Gastrocnemius medialis (tissue), 4 donors: Measurements from ENCODE around the gene PHACTR1. TPM values are rescaled to one million over a fixed set of nuclear protein-coding genes. Genes with fewer than 3 reads are reported as not detected.

Experiments
- ATAC-seq, 2 donors: fragments of 150-250 bp; one replicate each; pipeline ENCODE4 v1.9.1; 2016
- DNase-seq, 2 donors: peaks; one replicate each; pipeline ENCODE4 v3.0.0-alpha.2; 2019
- H3K27ac ChIP-seq, 4 donors: fragments of 200-600 bp; sonication (generic); 1 replicate in 1 of 4; 2 replicates in 3 of 4; pipeline ENCODE4 v1.5.1; 2016 to 2018; ENCODE audit warnings: mild to moderate bottlenecking in 2 of 4, moderate library complexity in 1 of 4
- H3K27me3 ChIP-seq, 3 donors: fragments of 200-600 bp; sonication (generic) in 2 of 3; 1 replicate in 1 of 3; 2 replicates in 2 of 3; pipeline versions ENCODE4 v1.5.1 to v1.6.0; 2016 to 2019; ENCODE audit warnings: mild to moderate bottlenecking in 1 of 3, moderate library complexity in 1 of 3
- H3K36me3 ChIP-seq, 2 donors: fragments of 200-600 bp; sonication (generic) in 1 of 2; one replicate each; pipeline ENCODE4 v1.5.1; 2017 to 2018
- H3K4me1 ChIP-seq, 2 donors: fragments of 200-600 bp; sonication (generic) in 1 of 2; one replicate each; pipeline ENCODE4 v1.5.1; 2016 to 2017; ENCODE audit warnings: mild to moderate bottlenecking in 2 of 2
- H3K4me3 ChIP-seq, 4 donors: fragments of 200-600 bp; sonication (generic) in 3 of 4; 1 replicate in 1 of 4; 2 replicates in 3 of 4; pipeline ENCODE4 v1.5.1; 2016 to 2019; ENCODE audit warnings: mild to moderate bottlenecking in 2 of 4
- H3K9me3 ChIP-seq, 3 donors: fragments of 200-600 bp; sonication (generic) in 2 of 3; 1 replicate in 1 of 3; 2 replicates in 2 of 3; pipeline ENCODE4 v1.5.1; 2016 to 2019
- CTCF ChIP-seq, 5 experiments: fragments of 450-650 bp in 3 of 5; fragments of 200-600 bp in 2 of 5; sonication (generic) in 2 of 5; IDR thresholded peaks in 4 of 5; conservative IDR thresholded peaks in 1 of 5; 1 replicate in 4 of 5; 2 replicates in 1 of 5; pipeline ENCODE4 v1.5.1; 2016 to 2019; ENCODE audit warnings: antibody characterized with exemption in 5 of 5, mild to moderate bottlenecking in 3 of 5, moderate library complexity in 3 of 5
- POLR2A ChIP-seq, 2 donors: fragments of 450-650 bp; IDR thresholded peaks; one replicate each; pipeline ENCODE4 v1.6.1; 2017; ENCODE audit warnings: antibody characterized with exemption in 2 of 2, mild to moderate bottlenecking in 2 of 2, moderate library complexity in 2 of 2
- in situ Hi-C, 4 donors: fragments of 200-750 bp; cut with MboI; loops; one replicate each; pipeline versions ENCODE4 v1.15.0 to v1.8.0; 2017; ENCODE audit warnings: low sequenced_read_pairs in 4 of 4
- intact Hi-C: fragments of 100-400 bp; cut with DNase I; formaldehyde crosslinking; loops from one replicate; pipeline ENCODE4 v1.15.1; 2023; ENCODE audit warnings: low total_unique reads
- total RNA-seq, 4 donors: library from RNA; depleted of rRNA; stranded (reverse); fragments of >200 nt; gene quantifications; one replicate each; pipeline versions ENCODE4 v1.1.0 to v1.2.3, GENCODE V29; 2016

PHACTR1 gene
- total RNA-seq, 4 donors from 2014 or later = 0.07 to 0.82 (median 0.21) TPM

GRCh38 chr6:13292774-13293173 lies 576.2 kb downstream of the PHACTR1 start:
- DNase-seq = no peak
- Histone ChIP-seq H3K27ac (no peak overlapping the region), H3K27me3 (no peaks in the 10 kb centered on the region), H3K36me3 (peaks cover 0 to 29% of the 10 kb centered on the region in 2 donors), H3K4me3 (no peak overlapping the region), H3K4me1 (no peaks in the 10 kb centered on the region), H3K9me3 (peaks cover 0 to under 1% (median 0%) of the 10 kb centered on the region in 3 donors)
- ATAC-seq = no peak
- TF ChIP-seq CTCF (IDR thresholded peaks at IDR 0.05 in 4 of 5, conservative IDR thresholded peaks at IDR 0.05 in 1 of 5) (no peak), POLR2A (IDR thresholded peaks at IDR 0.05) (no peak)
- intact Hi-C loops (no loop called here), in situ Hi-C loops (no loop called here)

- H3K4me1 ChIP-seq = no peaks in the 10 kb centered on the region
- in situ Hi-C loops = no loop called here
- no peaks in the 10 kb centered on the region for H3K27me3 ChIP-seq
- H3K4me3 ChIP-seq = no peak overlapping the region
- no peak overlapping the region for H3K27ac ChIP-seq
- peaks cover 0 to 29% of the 10 kb centered on the region in 2 donors for H3K36me3 ChIP-seq
- ATAC-seq (no peak), DNase-seq (no peak)
- no peak for TF ChIP-seq POLR2A (IDR thresholded peaks at IDR 0.05)
- TF ChIP-seq CTCF (IDR thresholded peaks at IDR 0.05 in 4 of 5, conservative IDR thresholded peaks at IDR 0.05 in 1 of 5) = no peak
- intact Hi-C loops = no loop called here
- no peaks in the 10 kb centered on the region for H3K9me3 ChIP-seq
Observed at GRCh38 chr6:13294499-13295069, 578.0 kb downstream of the PHACTR1 start.

- no peak for DNase-seq
- Histone ChIP-seq H3K27ac (no peak overlapping the region), H3K9me3 (no peaks in the 10 kb centered on the region), H3K4me1 (no peaks in the 10 kb centered on the region), H3K36me3 (peaks cover 0 to 29% of the 10 kb centered on the region in 2 donors), H3K27me3 (no peaks in the 10 kb centered on the region), H3K4me3 (no peak overlapping the region)
- ATAC-seq = no peak
- intact Hi-C loops = no loop called here
- in situ Hi-C loops = no loop called here
- TF ChIP-seq CTCF (IDR thresholded peaks at IDR 0.05 in 4 of 5, conservative IDR thresholded peaks at IDR 0.05 in 1 of 5) (no peak), POLR2A (IDR thresholded peaks at IDR 0.05) (no peak)
Observed at GRCh38 chr6:13295576-13295975, 579.0 kb downstream of the PHACTR1 start.

DNA sequence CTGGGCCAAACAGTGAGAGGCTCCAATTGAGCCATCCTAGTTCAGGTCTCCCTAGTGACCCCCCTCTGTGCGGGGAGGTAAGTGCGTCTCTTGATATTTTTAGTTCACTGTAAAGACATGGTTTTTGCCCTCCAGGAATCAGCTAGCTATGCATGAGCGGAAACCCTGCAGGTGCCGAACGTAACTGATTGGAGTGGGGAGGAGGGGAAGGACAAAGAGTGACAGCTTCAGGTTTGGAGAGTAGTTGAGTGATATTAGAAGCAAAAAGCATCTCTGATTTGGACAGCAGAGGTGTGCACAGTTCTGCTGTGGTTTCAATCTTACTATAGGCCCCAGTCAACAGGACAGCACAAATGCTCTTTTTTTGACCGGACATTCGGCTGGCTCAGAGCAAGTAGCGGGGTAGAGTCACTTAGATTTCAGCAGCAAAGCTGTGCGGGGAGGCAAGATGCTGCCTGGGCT lies 580.0 kb downstream of the PHACTR1 start:
- no peaks in the 10 kb centered on the region for H3K4me1 ChIP-seq
- in situ Hi-C loops = no loop called here
- intact Hi-C loops = no loop called here
- peaks cover 0 to 29% of the 10 kb centered on the region in 2 donors for H3K36me3 ChIP-seq
- no peak overlapping the region for H3K27ac ChIP-seq
- DNase-seq (no peak), ATAC-seq (no peak)
- H3K27me3 ChIP-seq = no peaks in the 10 kb centered on the region
- no peaks in the 10 kb centered on the region for H3K9me3 ChIP-seq
- H3K4me3 ChIP-seq = no peak overlapping the region
- TF ChIP-seq POLR2A (IDR thresholded peaks at IDR 0.05) = no peak
- TF ChIP-seq CTCF (IDR thresholded peaks at IDR 0.05 in 4 of 5, conservative IDR thresholded peaks at IDR 0.05 in 1 of 5) = no peak

DNA sequence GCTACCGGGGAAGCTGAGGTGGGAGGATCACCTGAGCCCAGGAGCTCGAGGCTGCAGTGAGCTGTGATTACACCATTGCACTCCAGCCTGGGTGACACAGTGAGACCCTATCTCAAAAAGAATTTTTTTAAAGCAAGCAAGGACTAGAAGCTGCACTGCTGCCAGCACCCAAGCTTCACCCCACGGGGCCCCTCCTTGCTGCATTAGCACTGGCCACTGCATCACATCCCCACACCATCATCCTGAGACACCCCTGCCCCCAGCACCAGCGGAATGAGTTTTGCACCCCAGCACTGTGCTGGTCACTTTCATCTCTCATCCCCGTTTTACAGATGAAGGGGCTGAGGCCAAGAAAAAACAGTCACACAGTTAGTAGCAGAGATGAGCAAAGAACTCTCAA lies 580.8 kb downstream of the PHACTR1 start:
- intact Hi-C loops = no loop called here
- peaks cover 0 to 27% of the 10 kb centered on the region in 2 donors for H3K36me3 ChIP-seq
- no peaks in the 10 kb centered on the region for H3K27me3 ChIP-seq
- peaks cover 0 to 3% of the 10 kb centered on the region in 2 donors for H3K4me1 ChIP-seq
- in situ Hi-C loops = no loop called here
- DNase-seq (no peak), ATAC-seq (no peak)
- no peak for TF ChIP-seq CTCF (IDR thresholded peaks at IDR 0.05 in 4 of 5, conservative IDR thresholded peaks at IDR 0.05 in 1 of 5)
- TF ChIP-seq POLR2A (IDR thresholded peaks at IDR 0.05) = no peak
- no peak overlapping the region for H3K4me3 ChIP-seq
- no peaks in the 10 kb centered on the region for H3K9me3 ChIP-seq
- no peak overlapping the region for H3K27ac ChIP-seq
